CD14-positive monocyte (primary cell): ENCODE results near the gene RANBP3. TPM values are rescaled to one million over a fixed set of nuclear protein-coding genes. Genes with fewer than 3 reads are reported as not detected.

Experiments used
- DNase-seq, 3 donors: peaks; one replicate each; pipeline ENCODE4 v3.0.0-alpha.2; 2011 to 2022
- H2AFZ ChIP-seq: 2 replicates; pipeline ENCODE4 v1.6.0; 2012; ENCODE audit warnings: mild to moderate bottlenecking, low read depth, low read length, inconsistent platforms; ENCODE audit not compliant: insufficient read depth, poor library complexity, severe bottlenecking
- H3K27ac ChIP-seq, 2 donors: 1 replicate in 1 of 2; 2 replicates in 1 of 2; pipeline ENCODE4 v1.5.1; 2012 to 2013; ENCODE audit warnings: low read length in 2 of 2, control low read depth in 1 of 2, inconsistent platforms in 1 of 2, low read depth in 1 of 2, mild to moderate bottlenecking in 1 of 2
- H3K27me3 ChIP-seq, 2 donors: one replicate each; pipeline versions ENCODE4 v1.6.0 to v1.6.1; 2011 to 2013; ENCODE audit warnings: low read length in 2 of 2; ENCODE audit not compliant: control insufficient read depth in 2 of 2, insufficient read depth in 2 of 2
- H3K36me3 ChIP-seq, 2 donors: replicated peaks in 1 of 2; 1 replicate in 1 of 2; 2 replicates in 1 of 2; pipeline versions ENCODE4 v1.5.1 to v1.6.1; 2012 to 2013; ENCODE audit warnings: low read length in 2 of 2, control low read depth in 1 of 2, inconsistent platforms in 1 of 2, mild to moderate bottlenecking in 1 of 2; ENCODE audit not compliant: insufficient read depth in 2 of 2, control insufficient read depth in 1 of 2
- H3K4me1 ChIP-seq, 2 donors: 1 replicate in 1 of 2; 2 replicates in 1 of 2; pipeline versions ENCODE4 v1.5.1 to v1.6.1; 2012 to 2013; ENCODE audit warnings: low read length in 2 of 2, control low read depth in 1 of 2, inconsistent platforms in 1 of 2, mild to moderate bottlenecking in 1 of 2, moderate library complexity in 1 of 2; ENCODE audit not compliant: insufficient read depth in 2 of 2, control insufficient read depth in 1 of 2
- H3K4me2 ChIP-seq: replicated peaks from 2 replicates; pipeline ENCODE3; 2012; ENCODE audit warnings: low read length, moderate library complexity, mild to moderate bottlenecking; ENCODE audit not compliant: poor library complexity, severe bottlenecking; ENCODE audit errors: extremely low read depth
- H3K4me3 ChIP-seq, 3 experiments: fragments of 200-600 bp in 1 of 3; sonication (generic) in 1 of 3; replicated peaks in 1 of 3; 1 replicate in 2 of 3; 2 replicates in 1 of 3; pipeline ENCODE4 v1.5.1; 2011 to 2013; ENCODE audit warnings: low read length in 3 of 3, mild to moderate bottlenecking in 3 of 3, control low read depth in 2 of 3, low read depth in 2 of 3, inconsistent platforms in 1 of 3, moderate library complexity in 1 of 3
- H3K79me2 ChIP-seq: 2 replicates; pipeline ENCODE4 v1.6.0; 2012; ENCODE audit warnings: mild to moderate bottlenecking, control low read depth, inconsistent platforms, low read length, moderate library complexity; ENCODE audit not compliant: insufficient read depth
- H3K9ac ChIP-seq: 2 replicates; pipeline ENCODE4 v1.6.0; 2017; ENCODE audit warnings: low read length, mild to moderate bottlenecking; ENCODE audit not compliant: insufficient read depth, poor library complexity, severe bottlenecking
- H3K9me3 ChIP-seq, 2 donors: replicated peaks in 1 of 2; 1 replicate in 1 of 2; 2 replicates in 1 of 2; pipeline versions ENCODE4 v1.5.1 to v1.6.1; 2012 to 2013; ENCODE audit warnings: low read length in 2 of 2, control low read depth in 1 of 2; ENCODE audit not compliant: control insufficient read depth in 1 of 2, insufficient read depth in 1 of 2
- H4K20me1 ChIP-seq: 2 replicates; pipeline ENCODE4 v1.6.0; 2012; ENCODE audit warnings: mild to moderate bottlenecking, low read length, control low read depth, moderate library complexity; ENCODE audit not compliant: insufficient read depth
- H3K27ac Mint-ChIP-seq, 7 donors: one replicate each; pipeline ENCODE4 v1.8.0; 2020; ENCODE audit warnings: mild to moderate bottlenecking in 7 of 7, mixed read lengths in 7 of 7, moderate library complexity in 6 of 7, inconsistent platforms in 2 of 7
- H3K27me3 Mint-ChIP-seq, 3 donors: one replicate each; pipeline ENCODE4 v1.8.0; 2021 to 2022; ENCODE audit warnings: low read depth in 3 of 3, mild to moderate bottlenecking in 3 of 3, mixed read lengths in 3 of 3, moderate library complexity in 3 of 3, inconsistent platforms in 1 of 3
- H3K36me3 Mint-ChIP-seq, 2 donors: one replicate each; pipeline ENCODE4 v1.8.0; 2020; ENCODE audit warnings: mixed read lengths in 2 of 2, inconsistent platforms in 1 of 2, mild to moderate bottlenecking in 1 of 2
- H3K4me1 Mint-ChIP-seq: one replicate; pipeline ENCODE4 v1.8.0; 2020; ENCODE audit warnings: mild to moderate bottlenecking, mixed read lengths
- H3K4me3 Mint-ChIP-seq, 2 donors: one replicate each; pipeline ENCODE4 v1.8.0; 2020; ENCODE audit warnings: mild to moderate bottlenecking in 2 of 2, mixed read lengths in 2 of 2, moderate library complexity in 1 of 2
- H3K9me3 Mint-ChIP-seq, 7 donors: one replicate each; pipeline ENCODE4 v1.8.0; 2020 to 2022; ENCODE audit warnings: mixed read lengths in 7 of 7, mild to moderate bottlenecking in 6 of 7, moderate library complexity in 6 of 7, inconsistent platforms in 2 of 7
- CTCF ChIP-seq: fragments of 200-600 bp; IDR thresholded peaks from one replicate; pipeline ENCODE4 v1.8.0; 2022; ENCODE audit warnings: antibody characterized with exemption, mild to moderate bottlenecking
- WGBS: methylation state at CpG from one replicate; pipeline ENCODE4 v1.1.5; 2013; ENCODE audit warnings: missing lambda C conversion rate; ENCODE audit not compliant: insufficient coverage; 5-methylcytosine and 5-hydroxymethylcytosine counted together
- intact Hi-C, 2 donors: fragments of 100-400 bp; cut with micrococcal nuclease; formaldehyde crosslinking; loops; one replicate each; pipeline versions ENCODE4 v1.15.0 to v1.15.1; 2023
- polyA plus RNA-seq, 3 donors: library from polyadenylated mRNA; depleted of rRNA in 1 of 3; unstranded in 2 of 3; stranded (reverse) in 1 of 3; fragments of 300-500 nt in 2 of 3; fragments of >200 nt in 1 of 3; fragmentation: Illumina TruSeq in 2 of 3; gene quantifications; 1 replicate in 2 of 3; 2 replicates in 1 of 3; pipeline ENCODE4 v1.2.3, GENCODE V29; 2012 to 2021

RANBP3 gene
- polyA plus RNA-seq, 3 donors: 4.5 to 49.5 (median 8.1) TPM

GRCh38 chr19:5973867-5974635 is 3.9 kb downstream of the RANBP3 start:
- 97% methylated on average over 8 of the region's 15 CpGs for WGBS
- intact Hi-C loops: loop anchor here in 1 of 2 donors (10.0 kb wide), 1 partner anchor 69 kb away; the partner anchor contains the start of genes NDUFA11 and VMAC
- Histone ChIP-seq H3K79me2 (peaks cover 97% of the 10 kb centered on the region), H4K20me1 (peaks cover 68% of the 10 kb centered on the region), H3K4me1 (peaks cover 22 to 28% of the 10 kb centered on the region in 2 donors), H2AFZ (no peak overlapping the region), H3K4me2 (no peak overlapping the region), H3K9ac (no peak overlapping the region), H3K4me3 (no peak overlapping the region), H3K36me3 (peaks cover 17 to 49% of the 10 kb centered on the region in 2 donors), H3K27ac (no peak overlapping the region), H3K27me3 (no peaks in the 10 kb centered on the region), H3K9me3 (no peaks in the 10 kb centered on the region)
- Mint-ChIP-seq H3K36me3 (peaks cover 16 to 41% of the 10 kb centered on the region in 2 donors), H3K27ac (no peak overlapping the region), H3K4me3 (no peak overlapping the region), H3K27me3 (no peaks in the 10 kb centered on the region), H3K4me1 (peaks cover 47% of the 10 kb centered on the region), H3K9me3 (no peaks in the 10 kb centered on the region)
- no peak for TF ChIP-seq CTCF
- DNase-seq: no peak

GRCh38 chr19:5973376-5973775 is 4.6 kb downstream of the RANBP3 start:
- no peaks in the 10 kb centered on the region for H3K27me3 ChIP-seq
- DNase-seq: no peak
- intact Hi-C loops: loop anchor here in 1 of 2 donors (10.0 kb wide), 1 partner anchor 69 kb away; the partner anchor contains the start of genes NDUFA11 and VMAC
- H2AFZ ChIP-seq: no peak overlapping the region
- H3K9ac ChIP-seq: no peak overlapping the region
- no peak for TF ChIP-seq CTCF
- 98% methylated on average over 5 of the region's 5 CpGs for WGBS
- peaks cover 49% of the 10 kb centered on the region for H3K4me1 Mint-ChIP-seq
- peaks cover 18 to 24% of the 10 kb centered on the region in 2 donors for H3K4me1 ChIP-seq
- H3K36me3 Mint-ChIP-seq: peaks cover 16 to 46% of the 10 kb centered on the region in 2 donors
- no peaks in the 10 kb centered on the region for H3K27me3 Mint-ChIP-seq
- no peak overlapping the region for H3K27ac ChIP-seq
- H3K4me3 ChIP-seq: no peak overlapping the region
- no peaks in the 10 kb centered on the region for H3K9me3 Mint-ChIP-seq
- no peaks in the 10 kb centered on the region for H3K9me3 ChIP-seq
- H3K27ac Mint-ChIP-seq: no peak overlapping the region
- H3K36me3 ChIP-seq: peaks cover 17 to 49% of the 10 kb centered on the region in 2 donors
- H4K20me1 ChIP-seq: peaks cover 75% of the 10 kb centered on the region
- no peak overlapping the region for H3K4me2 ChIP-seq
- H3K4me3 Mint-ChIP-seq: no peak overlapping the region
- H3K79me2 ChIP-seq: peaks cover 97% of the 10 kb centered on the region
